Measurements from ENCODE around the gene SDHAF4.
A peak's percentile ranks its signal among the peaks of the same experiment; 100 is the strongest.
"Not testable (repeated sequence)": the region's sequence is repeated elsewhere in the genome, so short reads cannot be mapped to it uniquely, and the experiment has no call there.

Gene SDHAF4

DNA sequence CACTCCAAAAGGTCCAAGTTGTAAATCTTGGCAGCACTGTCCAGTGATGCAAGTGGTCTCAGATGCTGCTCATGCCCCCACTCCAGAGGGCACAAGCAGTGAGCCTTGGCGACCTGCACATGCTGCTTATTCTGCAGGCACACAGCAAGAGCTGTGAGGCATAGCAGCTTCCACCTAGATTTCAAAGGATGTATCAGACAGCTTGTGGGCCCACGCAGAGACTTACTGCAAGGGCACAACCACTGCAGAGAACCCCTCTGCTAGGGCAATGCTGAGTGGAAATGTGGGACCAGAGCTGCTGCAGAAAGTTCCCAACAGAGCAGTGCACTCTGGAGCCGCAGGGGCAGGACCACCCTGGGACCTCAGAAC is 26.4 kb downstream of the SDHAF4 start:
- DNase-seq = no peak

- DNase-seq = peak; percentile 1
Observed at GRCh38 chr6:70599187-70599586, 32.5 kb downstream of the SDHAF4 start.

- DNase-seq = no peak
Observed at GRCh38 chr6:70601014-70601413, 34.3 kb downstream of the SDHAF4 start.

DNA sequence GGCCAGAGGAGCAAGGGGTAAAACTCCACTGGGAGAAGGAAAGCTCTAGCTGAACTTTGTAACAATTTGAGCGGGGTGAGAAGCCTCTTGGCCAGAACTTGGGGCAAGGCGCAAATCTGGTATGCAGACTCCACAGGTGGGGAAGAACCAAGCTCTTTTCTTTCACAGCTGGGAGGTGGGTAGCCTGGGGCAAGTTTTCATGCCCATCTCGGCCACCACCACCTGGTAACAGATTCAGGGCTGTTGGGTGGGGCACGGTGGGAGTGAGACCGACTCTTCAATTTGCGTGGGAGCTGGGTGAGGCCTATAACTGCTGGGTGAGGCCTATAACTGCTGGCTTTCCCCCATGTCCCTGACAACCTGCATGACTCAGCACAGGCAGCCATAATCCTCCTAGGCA is 37.5 kb downstream of the SDHAF4 start:
- no peak for DNase-seq

GRCh38 chr6:70607371-70607770 is 40.6 kb downstream of the SDHAF4 start:
- DNase-seq = not testable (repeated sequence)

- not testable (repeated sequence) for DNase-seq
Observed at GRCh38 chr6:70609181-70609580, 42.5 kb downstream of the SDHAF4 start.

DNA sequence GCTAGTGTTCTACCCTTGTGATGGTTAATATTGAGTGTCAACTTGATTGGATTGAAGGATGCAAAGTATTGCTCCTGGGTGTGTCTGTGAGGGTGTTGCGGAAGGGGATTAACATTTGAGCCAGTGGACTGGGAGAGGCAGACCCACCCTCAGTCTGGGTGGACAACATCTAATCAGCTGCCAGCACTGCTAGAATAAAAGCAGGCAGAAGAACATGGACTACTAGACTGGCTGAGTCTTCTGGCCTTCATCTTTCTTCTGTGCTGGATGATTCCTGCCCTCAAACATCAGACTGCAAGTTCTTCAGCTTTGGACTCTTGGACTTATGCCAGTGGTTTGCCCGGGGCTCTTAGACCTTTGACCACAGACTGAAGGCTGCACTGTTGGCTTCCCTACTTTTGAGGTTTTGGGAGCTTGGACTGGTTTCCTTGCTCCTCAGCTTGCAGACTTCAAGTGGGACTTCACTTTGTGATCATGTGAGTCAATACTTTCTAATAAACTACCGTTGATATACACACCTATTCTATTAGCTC is 50.1 kb downstream of the SDHAF4 start:
- no peak for DNase-seq

DNA sequence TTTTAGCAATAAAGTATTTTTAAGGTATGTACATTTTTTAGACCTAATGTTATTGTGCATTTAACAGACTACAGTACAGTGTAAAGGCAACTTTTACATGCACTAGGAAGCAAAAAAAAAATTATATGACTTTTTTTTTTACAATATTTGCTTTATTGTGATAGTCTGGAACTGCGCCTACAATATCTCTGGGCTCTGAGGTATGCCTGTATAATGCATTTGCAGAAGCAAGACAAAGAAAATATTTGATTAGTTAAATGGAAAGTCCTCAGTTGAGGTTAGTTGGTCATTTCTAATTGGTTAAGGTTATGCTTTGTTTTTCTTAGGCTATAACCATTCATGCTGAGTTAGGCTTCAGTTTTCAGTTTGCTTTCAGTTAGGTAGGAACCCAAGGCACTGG is 54.0 kb downstream of the SDHAF4 start:
- DNase-seq = no peak

- DNase-seq = no peak
Observed at GRCh38 chr6:70622461-70622860, 55.7 kb downstream of the SDHAF4 start.

GRCh38 chr6:70625436-70625835 is 58.7 kb downstream of the SDHAF4 start:
- DNase-seq = no peak

- DNase-seq = no peak
Observed at GRCh38 chr6:70627500-70628254, 60.9 kb downstream of the SDHAF4 start.

DNA sequence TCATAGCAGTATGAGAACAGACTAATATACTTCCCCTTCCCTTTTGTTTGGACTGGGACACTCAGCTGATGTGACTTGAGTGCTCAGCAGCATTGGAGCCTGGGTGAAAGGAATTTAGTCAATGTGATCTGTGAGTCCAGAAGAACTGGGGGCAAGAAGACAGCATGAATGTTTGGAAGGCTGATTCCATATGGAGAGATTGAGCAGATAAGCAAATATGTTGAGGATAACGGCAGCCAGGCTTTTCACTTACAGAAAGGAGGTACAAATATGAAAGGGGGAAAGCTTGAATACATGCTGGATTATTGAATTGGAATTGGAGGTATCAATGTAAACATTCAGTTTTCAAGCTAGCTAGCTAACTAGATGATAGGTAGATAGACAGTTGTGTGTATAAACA is 63.2 kb downstream of the SDHAF4 start:
- DNase-seq = no peak

DNA sequence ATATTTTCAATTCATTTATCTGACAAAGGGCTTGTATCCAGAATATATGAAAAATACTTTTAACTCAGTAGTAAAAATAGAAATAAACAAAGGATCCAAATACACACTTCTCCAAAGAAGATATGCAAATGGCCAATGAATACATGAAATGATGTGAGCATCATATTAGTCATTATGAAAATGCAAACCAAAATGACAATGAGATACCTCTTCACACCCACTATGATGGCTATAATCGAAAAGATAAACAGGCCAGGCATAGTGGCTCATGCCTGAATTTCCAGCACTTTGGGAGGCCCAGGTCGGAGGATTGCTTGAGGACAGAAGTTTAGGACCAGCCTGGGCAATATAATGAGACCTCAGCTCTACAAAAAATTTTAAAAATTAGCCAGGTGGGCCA is 67.1 kb downstream of the SDHAF4 start:
- DNase-seq = no peak

GRCh38 chr6:70636596-70636995 is 69.9 kb downstream of the SDHAF4 start:
- no peak for DNase-seq

- no peak for DNase-seq
Observed at GRCh38 chr6:70638468-70638867, 71.7 kb downstream of the SDHAF4 start.
